Gastrocnemius medialis (tissue), 4 donors: ENCODE data around the gene MADCAM1.

ENCODE experiments used
- CTCF ChIP-seq, 5 experiments: fragments of 450-650 bp in 3 of 5; fragments of 200-600 bp in 2 of 5; sonication (generic) in 2 of 5; IDR thresholded peaks in 4 of 5; conservative IDR thresholded peaks in 1 of 5; 1 replicate in 4 of 5; 2 replicates in 1 of 5; pipeline ENCODE4 v1.5.1; 2016 to 2019; ENCODE audit warnings: antibody characterized with exemption in 5 of 5, mild to moderate bottlenecking in 3 of 5, moderate library complexity in 3 of 5
- POLR2A ChIP-seq, 2 donors: fragments of 450-650 bp; IDR thresholded peaks; one replicate each; pipeline ENCODE4 v1.6.1; 2017; ENCODE audit warnings: antibody characterized with exemption in 2 of 2, mild to moderate bottlenecking in 2 of 2, moderate library complexity in 2 of 2

GRCh38 chr19:530134-531008, 34.1 kb downstream of the MADCAM1 start:
- no peak for TF ChIP-seq POLR2A (IDR thresholded peaks at IDR 0.05)
- TF ChIP-seq CTCF (IDR thresholded peaks at IDR 0.05 in 4 of 5, conservative IDR thresholded peaks at IDR 0.05 in 1 of 5), result no peak
